ENCODE measurements around the gene BMP5.

DNA sequence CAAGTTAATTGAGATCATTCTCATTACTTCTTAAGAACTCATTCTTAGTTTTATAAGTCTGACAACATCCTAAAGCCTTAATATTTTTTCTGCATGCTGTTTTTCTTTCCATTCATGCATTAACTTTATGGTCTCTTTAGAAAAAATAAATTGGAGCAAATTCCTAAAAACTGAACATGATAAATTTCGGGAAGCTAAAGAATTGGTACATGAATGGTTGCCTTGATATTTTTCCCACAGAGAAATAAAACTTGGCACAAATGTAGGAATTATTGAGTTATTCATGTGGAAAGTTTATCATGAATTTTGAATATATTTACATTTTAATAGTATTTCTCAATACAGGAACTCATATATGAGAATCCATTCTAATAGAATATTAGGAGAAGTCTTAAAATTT lies 115.9 kb downstream of the BMP5 start:
- TF ChIP-seq, protein P1, sequence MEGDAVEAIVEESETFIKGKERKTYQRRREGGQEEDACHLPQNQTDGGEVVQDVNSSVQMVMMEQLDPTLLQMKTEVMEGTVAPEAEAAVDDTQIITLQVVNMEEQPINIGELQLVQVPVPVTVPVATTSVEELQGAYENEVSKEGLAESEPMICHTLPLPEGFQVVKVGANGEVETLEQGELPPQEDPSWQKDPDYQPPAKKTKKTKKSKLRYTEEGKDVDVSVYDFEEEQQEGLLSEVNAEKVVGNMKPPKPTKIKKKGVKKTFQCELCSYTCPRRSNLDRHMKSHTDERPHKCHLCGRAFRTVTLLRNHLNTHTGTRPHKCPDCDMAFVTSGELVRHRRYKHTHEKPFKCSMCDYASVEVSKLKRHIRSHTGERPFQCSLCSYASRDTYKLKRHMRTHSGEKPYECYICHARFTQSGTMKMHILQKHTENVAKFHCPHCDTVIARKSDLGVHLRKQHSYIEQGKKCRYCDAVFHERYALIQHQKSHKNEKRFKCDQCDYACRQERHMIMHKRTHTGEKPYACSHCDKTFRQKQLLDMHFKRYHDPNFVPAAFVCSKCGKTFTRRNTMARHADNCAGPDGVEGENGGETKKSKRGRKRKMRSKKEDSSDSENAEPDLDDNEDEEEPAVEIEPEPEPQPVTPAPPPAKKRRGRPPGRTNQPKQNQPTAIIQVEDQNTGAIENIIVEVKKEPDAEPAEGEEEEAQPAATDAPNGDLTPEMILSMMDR (IDR thresholded peaks at IDR 0.05; ENCODE audit: low read length), result no peak
- no peak for TF ChIP-seq EZH2 (optimal IDR thresholded peaks at IDR 0.05; ENCODE audit: low read depth, low read length)

All from MM.1S (cell line).